ENCODE data around the gene KIF14. TPM values are rescaled to one million over a fixed set of nuclear protein-coding genes. Genes with fewer than 3 reads are reported as not detected.

The KIF14 gene
- polyA plus RNA-seq, 1 of the 3 experiments (the other 2 are of a cell fraction): 1.2 TPM

- H2AFZ ChIP-seq (ENCODE audit: low read depth): no peak overlapping the region
- H3K36me3 ChIP-seq (replicated peaks in 1 of 2; ENCODE audit: control insufficient read depth in 1 of 2, insufficient read depth in 2 of 2, low read length in 1 of 2): no peaks in the 10 kb centered on the region
- H3F3A ChIP-seq (replicated peaks; ENCODE audit: insufficient read depth): no peaks in the 10 kb centered on the region
- no peak overlapping the region for H3K4me3 ChIP-seq (ENCODE audit: low read depth in 2 of 2, low read length in 1 of 2)
- peaks cover 10% of the 10 kb centered on the region; the same call in 1 of the 2 replicates for H3K27me3 ChIP-seq (ENCODE audit: insufficient read depth)
- POLR2A ChIA-PET: no interaction called here
- DNase-seq: no peak
- H3K27ac ChIP-seq (ENCODE audit: low read depth in 2 of 2, low read length in 1 of 2): no peak overlapping the region
- H4K20me1 ChIP-seq (ENCODE audit: insufficient read depth): no peaks in the 10 kb centered on the region
- H3K9me2 ChIP-seq: no peaks in the 10 kb centered on the region
- no peaks in the 10 kb centered on the region for H3K79me2 ChIP-seq (ENCODE audit: insufficient read depth)
- H3K9ac ChIP-seq: no peak overlapping the region
- CTCF ChIA-PET: no interaction called here
- WGBS (ENCODE audit: low lambda C conversion rate): 92% methylated on average over 1 of the region's 1 CpG
- TF ChIP-seq MXI1 (IDR thresholded peaks at IDR 0.05; ENCODE audit: low read depth, low read length) (no peak), YY1 (IDR thresholded peaks at IDR 0.05; ENCODE audit: low read depth) (no peak), TCF12 (IDR thresholded peaks at IDR 0.05) (no peak), NRF1 (IDR thresholded peaks at IDR 0.05; ENCODE audit: low read depth, low read length) (no peak), MEF2A (IDR thresholded peaks at IDR 0.05; ENCODE audit: borderline replicate concordance, low read depth) (no peak), EP300 (IDR thresholded peaks at IDR 0.05; ENCODE audit: borderline replicate concordance in 1 of 2, low read depth in 1 of 2, low read length in 1 of 2) (no peak), RCOR1 (IDR thresholded peaks at IDR 0.05; ENCODE audit: low read length) (no peak)
- TF ChIP-seq, protein P1, sequence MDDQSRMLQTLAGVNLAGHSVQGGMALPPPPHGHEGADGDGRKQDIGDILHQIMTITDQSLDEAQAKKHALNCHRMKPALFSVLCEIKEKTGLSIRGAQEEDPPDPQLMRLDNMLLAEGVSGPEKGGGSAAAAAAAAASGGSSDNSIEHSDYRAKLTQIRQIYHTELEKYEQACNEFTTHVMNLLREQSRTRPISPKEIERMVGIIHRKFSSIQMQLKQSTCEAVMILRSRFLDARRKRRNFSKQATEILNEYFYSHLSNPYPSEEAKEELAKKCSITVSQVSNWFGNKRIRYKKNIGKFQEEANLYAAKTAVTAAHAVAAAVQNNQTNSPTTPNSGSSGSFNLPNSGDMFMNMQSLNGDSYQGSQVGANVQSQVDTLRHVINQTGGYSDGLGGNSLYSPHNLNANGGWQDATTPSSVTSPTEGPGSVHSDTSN (IDR thresholded peaks at IDR 0.05): no peak
- H3K4me2 ChIP-seq: no peak overlapping the region
- H3K4me1 ChIP-seq (ENCODE audit: control insufficient read depth in 1 of 2, insufficient read depth in 2 of 2, low read depth in 1 of 2, low read length in 1 of 2): no peaks in the 10 kb centered on the region
- no peaks in the 10 kb centered on the region for H3K9me3 ChIP-seq
Observed at GRCh38 chr1:200518524-200518923, 102.0 kb downstream of the KIF14 start.

- no peak for DNase-seq
- Histone ChIP-seq H3K79me2 (ENCODE audit: insufficient read depth) (no peaks in the 10 kb centered on the region), H3K27me3 (ENCODE audit: insufficient read depth) (peaks cover 16% of the 10 kb centered on the region; the same call in 1 of the 2 replicates), H4K20me1 (ENCODE audit: insufficient read depth) (no peaks in the 10 kb centered on the region), H3K9ac (no peak overlapping the region), H3F3A (replicated peaks; ENCODE audit: insufficient read depth) (no peaks in the 10 kb centered on the region), H3K9me2 (no peaks in the 10 kb centered on the region), H3K4me1 (ENCODE audit: control insufficient read depth in 1 of 2, insufficient read depth in 2 of 2, low read depth in 1 of 2, low read length in 1 of 2) (no peaks in the 10 kb centered on the region), H2AFZ (ENCODE audit: low read depth) (no peak overlapping the region), H3K27ac (ENCODE audit: low read depth in 2 of 2, low read length in 1 of 2) (no peak overlapping the region), H3K4me3 (ENCODE audit: low read depth in 2 of 2, low read length in 1 of 2) (no peak overlapping the region), H3K4me2 (0 out of 2 replicates have a peak overlapping the region, but pooled peaks have one; percentile 17), H3K36me3 (replicated peaks in 1 of 2; ENCODE audit: control insufficient read depth in 1 of 2, insufficient read depth in 2 of 2, low read length in 1 of 2) (no peaks in the 10 kb centered on the region), H3K9me3 (no peaks in the 10 kb centered on the region)
- ChIA-PET CTCF (interaction anchor here (1.3 to 1.6 kb wide), 3 partner anchors 23 to 827 kb away, joined by 3 to 8 read pairs (median 5); no protein-coding TSS in a partner anchor), POLR2A (no interaction called here)
- 46% methylated on average over 3 of the region's 3 CpGs for WGBS (ENCODE audit: low lambda C conversion rate)
- no peak for TF ChIP-seq FOSL2 (IDR thresholded peaks at IDR 0.05; ENCODE audit: borderline replicate concordance, low read depth)
- TF ChIP-seq CHD2 (IDR thresholded peaks at IDR 0.05; ENCODE audit: low read length, partially characterized antibody): no peak
- no peak for TF ChIP-seq REST (IDR thresholded peaks at IDR 0.05; ENCODE audit: low read depth, low read length)
- TF ChIP-seq TAF1 (IDR thresholded peaks at IDR 0.05; ENCODE audit: borderline replicate concordance, low read depth, low read length): no peak
- no peak for TF ChIP-seq FOXJ3 (CRISPR knock-in tag; IDR thresholded peaks at IDR 0.05)
- no peak for TF ChIP-seq CTCF (IDR thresholded peaks at IDR 0.05)
- no peak for TF ChIP-seq GATA2 (CRISPR knock-in tag; IDR thresholded peaks at IDR 0.05)
- no peak for TF ChIP-seq MXI1 (IDR thresholded peaks at IDR 0.05; ENCODE audit: low read depth, low read length)
- no peak for TF ChIP-seq GABPA (IDR thresholded peaks at IDR 0.05; ENCODE audit: low read depth)
- no peak for TF ChIP-seq JUND (IDR thresholded peaks at IDR 0.05)
Observed at GRCh38 chr1:200512191-200512590, 108.4 kb downstream of the KIF14 start.

All from SK-N-SH (cell line).